Spleen (tissue), 13 donors: ENCODE results near the gene ST3GAL2. TPM values are rescaled to one million over a fixed set of nuclear protein-coding genes. Genes with fewer than 3 reads are reported as not detected.
A peak's percentile ranks its signal among the peaks of the same experiment; 100 is the strongest.

Experiments
- DNase-seq: peaks from one replicate; pipeline ENCODE4 v3.0.0-alpha.2; 2020
- H3K27ac ChIP-seq, 8 donors: fragments of 200-600 bp; sonication (generic) in 7 of 8; 1 replicate in 4 of 8; 2 replicates in 4 of 8; pipeline versions ENCODE4 v1.5.0 to v1.8.0; 2016 to 2021; ENCODE audit warnings: inconsistent platforms in 4 of 8, mild to moderate bottlenecking in 4 of 8, moderate library complexity in 1 of 8
- H3K27me3 ChIP-seq, 7 donors: fragments of 200-600 bp; sonication (generic) in 6 of 7; replicated peaks in 1 of 7; 1 replicate in 4 of 7; 2 replicates in 3 of 7; pipeline versions ENCODE4 v1.5.0 to v1.8.0; 2016 to 2021; ENCODE audit warnings: inconsistent platforms in 3 of 7, mild to moderate bottlenecking in 1 of 7
- H3K36me3 ChIP-seq, 6 donors: fragments of 200-600 bp; sonication (generic) in 5 of 6; 1 replicate in 4 of 6; 2 replicates in 2 of 6; pipeline versions ENCODE4 v1.5.0 to v1.8.0; 2016 to 2021; ENCODE audit warnings: inconsistent platforms in 2 of 6
- H3K4me1 ChIP-seq, 6 donors: fragments of 200-600 bp; sonication (generic) in 5 of 6; 1 replicate in 3 of 6; 2 replicates in 3 of 6; pipeline versions ENCODE4 v1.5.0 to v1.8.0; 2016 to 2021; ENCODE audit warnings: inconsistent platforms in 3 of 6
- H3K4me3 ChIP-seq, 8 donors: fragments of 200-600 bp; sonication (generic) in 7 of 8; 1 replicate in 4 of 8; 2 replicates in 4 of 8; pipeline versions ENCODE4 v1.5.0 to v1.8.0; 2016 to 2021; ENCODE audit warnings: inconsistent platforms in 4 of 8, mild to moderate bottlenecking in 4 of 8, moderate library complexity in 2 of 8
- H3K9me3 ChIP-seq, 8 donors: fragments of 200-600 bp; sonication (generic) in 7 of 8; 1 replicate in 4 of 8; 2 replicates in 4 of 8; pipeline versions ENCODE4 v1.5.0 to v1.8.0; 2016 to 2021; ENCODE audit warnings: inconsistent platforms in 4 of 8
- POLR2A ChIP-seq, 3 donors: fragments of 450-650 bp; IDR thresholded peaks; one replicate each; pipeline ENCODE4 v1.5.1; 2017; ENCODE audit warnings: antibody characterized with exemption in 3 of 3, mild to moderate bottlenecking in 1 of 3
- POLR2AphosphoS5 ChIP-seq, 3 donors: sonication (generic); formaldehyde crosslinking; IDR thresholded peaks; one replicate each; pipeline ENCODE4 v1.5.1; 2017; ENCODE audit warnings: antibody characterized with exemption in 3 of 3
- WGBS, 5 donors: extraction: QIAGEN DNeasy Blood & Tissue Kit in 3 of 5; methylation state at CpG; one replicate each; pipeline versions ENCODE4 v1.1.5 to v1.1.7; 2013 to 2018; 5-methylcytosine and 5-hydroxymethylcytosine counted together
- intact Hi-C: fragments of 100-400 bp; cut with DNase I; formaldehyde crosslinking; loops from one replicate; pipeline ENCODE4 v1.15.0; 2023; ENCODE audit warnings: low total_unique reads
- long read RNA-seq, 2 donors: transcript quantifications; one replicate each; lab custom pipeline, GENCODE V29; 2026
- polyA plus RNA-seq, 3 donors: library from polyadenylated mRNA; stranded (reverse); fragments of 200-250 nt; gene quantifications; one replicate each; pipeline ENCODE4 v1.2.1, GENCODE V29; 2013
- total RNA-seq, 7 donors: library from RNA; depleted of rRNA in 3 of 7; stranded (reverse); fragments of >200 nt in 3 of 7; fragmentation: NEBNext Ultra II Directional in 4 of 7; extraction: Animal tissue kit (Norgen Biotek cat#: 25700) in 4 of 7; gene quantifications; one replicate each; pipeline versions ENCODE4 v1.1.0 to v1.2.1, GENCODE V29; 2016 to 2021
- TF ChIP-seq, protein P1 (sequence below), 11 experiments: fragments of 200-600 bp in 7 of 11; fragments of 450-650 bp in 4 of 11; sonication (generic) in 4 of 11; IDR thresholded peaks in 8 of 11; conservative IDR thresholded peaks in 3 of 11; 1 replicate in 7 of 11; 2 replicates in 4 of 11; pipeline versions ENCODE4 v1.4.0 to v1.8.0; 2016 to 2021; ENCODE audit warnings: antibody characterized with exemption in 11 of 11, inconsistent platforms in 4 of 11, mild to moderate bottlenecking in 1 of 11
- donor health status: healthy with polysubstance abuse.
- donor health status: DM: no; HTN: no; CAD: no; lungs with moderate emphysema.
- donor health status: DM: no; HTN: no; CAD: no.
- donor health status: Bipolar disorder and iron deficiency.
- donor health status: healthy.
- donor health status: DM: no; HTN: no; CAD: no.
- donor health status: DM: yes; HTN: yes; CAD: no.

Gene ST3GAL2, protein sequence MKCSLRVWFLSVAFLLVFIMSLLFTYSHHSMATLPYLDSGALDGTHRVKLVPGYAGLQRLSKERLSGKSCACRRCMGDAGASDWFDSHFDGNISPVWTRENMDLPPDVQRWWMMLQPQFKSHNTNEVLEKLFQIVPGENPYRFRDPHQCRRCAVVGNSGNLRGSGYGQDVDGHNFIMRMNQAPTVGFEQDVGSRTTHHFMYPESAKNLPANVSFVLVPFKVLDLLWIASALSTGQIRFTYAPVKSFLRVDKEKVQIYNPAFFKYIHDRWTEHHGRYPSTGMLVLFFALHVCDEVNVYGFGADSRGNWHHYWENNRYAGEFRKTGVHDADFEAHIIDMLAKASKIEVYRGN
- total RNA-seq (10 to 100 TPM; 33.1 to 66.9 (median 48.1) TPM), polyA plus RNA-seq (10 to 100 TPM in 1 of 3 donors, 1 to 10 TPM in 2; 5.2 to 16.5 (median 7.2) TPM)
- long read RNA-seq, donor 1, full-length matches to known transcripts: 6 of 78 reads
- long read RNA-seq, donor 1, partial matches to known transcripts: 48 of 78 reads
- long read RNA-seq, donor 1, other reads (novel, unspliced or antisense): 24 of 78 reads
- long read RNA-seq, donor 2, full-length matches to known transcripts: 6 of 6 reads
- long read RNA-seq, donor 2, partial matches to known transcripts: 0 of 6 reads
- long read RNA-seq, donor 2, other reads (novel, unspliced or antisense): 0 of 6 reads

DNA sequence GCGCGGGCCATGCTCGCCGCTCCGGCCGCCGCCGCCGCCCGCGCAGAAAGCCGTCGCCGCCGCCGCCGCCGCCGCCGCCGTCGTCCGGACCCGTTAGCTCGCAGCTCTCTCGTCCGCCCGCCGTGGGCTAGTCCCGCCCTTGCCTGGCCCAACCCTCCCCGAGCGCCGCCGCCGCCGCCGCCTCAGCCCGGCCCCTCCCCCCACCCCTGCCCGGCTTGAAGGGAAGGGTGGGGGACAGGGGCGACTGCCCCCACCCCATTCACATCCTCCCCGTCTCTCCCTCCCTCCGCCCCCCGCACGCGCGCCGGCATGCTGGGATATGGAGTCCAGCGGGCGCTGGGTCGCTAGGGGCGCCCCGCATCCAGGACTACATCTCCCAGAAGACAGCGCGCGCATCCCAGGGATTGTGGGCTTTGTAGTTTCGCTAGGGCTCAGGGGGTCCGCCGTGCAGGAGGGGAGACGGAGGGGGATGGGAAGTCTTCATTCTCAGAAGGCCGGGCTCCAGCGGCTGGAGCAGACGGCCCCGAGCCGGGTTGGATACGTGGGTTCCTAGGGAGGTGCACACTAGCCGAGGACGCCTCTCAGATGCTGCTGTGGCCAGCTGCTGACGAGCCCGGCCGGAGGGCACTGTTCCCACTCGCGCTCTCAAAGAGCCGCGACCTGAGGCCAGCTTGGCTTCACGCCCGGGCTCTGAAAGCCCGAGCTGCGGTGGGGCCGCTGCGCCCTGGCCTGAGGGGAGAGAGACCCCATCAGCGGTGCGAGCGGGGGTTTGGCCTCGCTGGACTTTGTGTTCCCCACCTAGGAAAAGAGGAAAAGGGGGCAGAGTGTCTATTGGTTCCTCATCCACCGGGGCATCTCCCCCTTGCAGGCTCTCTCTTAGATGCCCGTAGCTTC is at the start of gene ST3GAL2:
Gene ST3GAL2 (minus strand): TSS at position 132 of the 894 bp plus-strand sequence. CDS start 40,570 bp downstream, outside the sequence.
- H3K27me3 ChIP-seq: no peaks in the 10 kb centered on the region
- H3K36me3 ChIP-seq: peaks cover 0 to 12% (median 0%) of the 10 kb centered on the region in 6 donors
- H3K27ac ChIP-seq: peak within 1 kb of the TSS; percentile 36 to 92 (median 82)
- intact Hi-C loops: loop anchor here (10.0 kb wide), 1 partner anchor 54 kb away; no protein-coding TSS in a partner anchor
- TF ChIP-seq, protein P1, sequence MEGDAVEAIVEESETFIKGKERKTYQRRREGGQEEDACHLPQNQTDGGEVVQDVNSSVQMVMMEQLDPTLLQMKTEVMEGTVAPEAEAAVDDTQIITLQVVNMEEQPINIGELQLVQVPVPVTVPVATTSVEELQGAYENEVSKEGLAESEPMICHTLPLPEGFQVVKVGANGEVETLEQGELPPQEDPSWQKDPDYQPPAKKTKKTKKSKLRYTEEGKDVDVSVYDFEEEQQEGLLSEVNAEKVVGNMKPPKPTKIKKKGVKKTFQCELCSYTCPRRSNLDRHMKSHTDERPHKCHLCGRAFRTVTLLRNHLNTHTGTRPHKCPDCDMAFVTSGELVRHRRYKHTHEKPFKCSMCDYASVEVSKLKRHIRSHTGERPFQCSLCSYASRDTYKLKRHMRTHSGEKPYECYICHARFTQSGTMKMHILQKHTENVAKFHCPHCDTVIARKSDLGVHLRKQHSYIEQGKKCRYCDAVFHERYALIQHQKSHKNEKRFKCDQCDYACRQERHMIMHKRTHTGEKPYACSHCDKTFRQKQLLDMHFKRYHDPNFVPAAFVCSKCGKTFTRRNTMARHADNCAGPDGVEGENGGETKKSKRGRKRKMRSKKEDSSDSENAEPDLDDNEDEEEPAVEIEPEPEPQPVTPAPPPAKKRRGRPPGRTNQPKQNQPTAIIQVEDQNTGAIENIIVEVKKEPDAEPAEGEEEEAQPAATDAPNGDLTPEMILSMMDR (IDR thresholded peaks at IDR 0.05 in 8 of 11, conservative IDR thresholded peaks at IDR 0.05 in 3 of 11): peak in 5 of 11 experiments; percentile 11 to 50 (median 34)
- TF ChIP-seq POLR2AphosphoS5 (IDR thresholded peaks at IDR 0.05) (peak; percentile 70 to 88 (median 80)), POLR2A (IDR thresholded peaks at IDR 0.05) (no peak)
- 0 to 1% (median 1%) methylated on average over 29 to 83 of the region's 86 CpGs for WGBS, 5 donors
- H3K4me3 ChIP-seq: peak within 1 kb of the TSS; percentile 50 to 94 (median 76)
- H3K4me1 ChIP-seq: peaks cover 15 to 55% (median 45%) of the 10 kb centered on the region in 6 donors
- no peaks in the 10 kb centered on the region for H3K9me3 ChIP-seq
- DNase-seq: peak; percentile 98

DNA sequence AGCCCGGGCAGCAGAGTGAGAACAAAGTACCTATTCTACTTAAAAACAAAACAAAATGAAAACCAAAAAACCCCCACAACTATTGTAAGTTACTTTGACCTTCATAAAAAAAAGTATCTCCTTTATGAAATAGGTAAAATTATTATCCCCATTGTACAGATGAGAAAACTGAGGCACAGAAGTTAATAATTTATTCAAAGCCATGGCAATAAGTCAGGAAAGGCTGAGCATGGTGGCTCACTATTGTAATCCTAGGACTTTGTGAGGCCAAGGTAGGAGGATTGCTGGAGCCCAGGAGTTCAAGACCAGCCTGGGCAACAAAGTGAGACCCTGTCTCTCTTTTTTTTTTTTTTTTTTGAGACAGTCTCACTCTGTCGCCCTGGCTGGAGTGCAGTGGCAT is 46.0 kb upstream of the ST3GAL2 start:
- H3K36me3 ChIP-seq: peaks cover 0 to 98% (median 71%) of the 10 kb centered on the region in 6 donors
- H3K9me3 ChIP-seq: no peaks in the 10 kb centered on the region

DNA sequence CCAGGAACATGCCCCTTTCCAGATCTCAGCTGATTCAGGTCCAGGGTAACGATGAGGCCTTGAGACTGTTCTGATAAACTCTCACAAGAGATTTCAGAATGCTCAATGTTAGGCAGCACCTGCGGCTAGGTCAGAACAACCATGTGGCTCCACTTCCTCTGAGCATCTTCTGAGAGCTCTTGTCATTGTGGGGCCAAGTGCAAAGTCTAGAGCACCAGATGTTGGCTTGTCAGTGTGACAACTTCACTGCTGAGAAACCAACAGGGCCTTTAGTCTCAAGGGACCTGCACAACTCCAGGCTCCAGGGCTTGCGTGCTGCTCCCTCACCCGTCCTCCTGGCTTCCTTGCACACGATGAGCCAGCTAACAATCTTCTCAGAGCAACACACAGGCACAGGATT is 44.5 kb upstream of the ST3GAL2 start:
- DNase-seq: no peak
- intact Hi-C loops: no loop called here
- 63 to 94% (median 83%) methylated on average over 5 of the region's 5 CpGs for WGBS, 5 donors
- no peaks in the 10 kb centered on the region for H3K27me3 ChIP-seq
- peaks cover 0 to 11% (median 6%) of the 10 kb centered on the region in 6 donors for H3K4me1 ChIP-seq
- no peaks in the 10 kb centered on the region for H3K9me3 ChIP-seq
- H3K27ac ChIP-seq: no peak overlapping the region
- H3K36me3 ChIP-seq: peaks cover 0 to 98% (median 75%) of the 10 kb centered on the region in 6 donors
- TF ChIP-seq POLR2AphosphoS5 (IDR thresholded peaks at IDR 0.05): no peak
- TF ChIP-seq, protein P1 (IDR thresholded peaks at IDR 0.05 in 8 of 11, conservative IDR thresholded peaks at IDR 0.05 in 3 of 11): no peak
- TF ChIP-seq POLR2A (IDR thresholded peaks at IDR 0.05): no peak
- H3K4me3 ChIP-seq: no peak overlapping the region

More for the DNA sequence above, 46.0 kb upstream of the ST3GAL2 start:
- no peak overlapping the region for H3K4me3 ChIP-seq
- intact Hi-C loops: no loop called here
- no peak overlapping the region for H3K27ac ChIP-seq
- TF ChIP-seq, protein P1 (IDR thresholded peaks at IDR 0.05 in 8 of 11, conservative IDR thresholded peaks at IDR 0.05 in 3 of 11): no peak
- TF ChIP-seq POLR2AphosphoS5 (IDR thresholded peaks at IDR 0.05): no peak
- no peak for TF ChIP-seq POLR2A (IDR thresholded peaks at IDR 0.05)
- DNase-seq: no peak
- WGBS, 5 donors: 90 to 96% (median 94%) methylated on average over 2 of the region's 2 CpGs
- no peaks in the 10 kb centered on the region for H3K4me1 ChIP-seq
- no peaks in the 10 kb centered on the region for H3K27me3 ChIP-seq
